ENCODE measurements around the gene NME9. TPM values are rescaled to one million over a fixed set of nuclear protein-coding genes. Genes with fewer than 3 reads are reported as not detected.
A peak's percentile ranks its signal among the peaks of the same experiment; 100 is the strongest.

The NME9 gene
- total RNA-seq, 1 experiment from 2014 or later, result not detected

- TF ChIP-seq SOX15 (CRISPR knock-in tag; IDR thresholded peaks at IDR 0.05), result no peak
Measured at GRCh38 chr3:138282836-138283235, 46.8 kb downstream of the NME9 start (continued).

- no peak for TF ChIP-seq RELA (CRISPR knock-in tag; IDR thresholded peaks at IDR 0.05; ENCODE audit: borderline replicate concordance)
- TF ChIP-seq, protein P1, sequence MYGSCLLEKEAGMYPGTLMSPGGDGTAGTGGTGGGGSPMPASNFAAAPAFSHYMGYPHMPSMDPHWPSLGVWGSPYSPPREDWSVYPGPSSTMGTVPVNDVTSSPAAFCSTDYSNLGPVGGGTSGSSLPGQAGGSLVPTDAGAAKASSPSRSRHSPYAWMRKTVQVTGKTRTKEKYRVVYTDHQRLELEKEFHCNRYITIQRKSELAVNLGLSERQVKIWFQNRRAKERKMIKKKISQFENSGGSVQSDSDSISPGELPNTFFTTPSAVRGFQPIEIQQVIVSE (CRISPR knock-in tag; IDR thresholded peaks at IDR 0.05; ENCODE audit: borderline replicate concordance), result no peak
- TF ChIP-seq EMX1 (CRISPR knock-in tag; IDR thresholded peaks at IDR 0.05), result no peak
- no peaks in the 10 kb centered on the region for H3K9me3 Mint-ChIP-seq
- ATAC-seq, result no peak
Measured at GRCh38 chr3:138281561-138281960, 48.1 kb downstream of the NME9 start.

GRCh38 chr3:138271189-138271794 lies 58.4 kb downstream of the NME9 start:
- peaks cover 41% of the 10 kb centered on the region for H3K36me3 Mint-ChIP-seq
- H3K27ac Mint-ChIP-seq, result 0 out of 2 replicates have a peak overlapping the region, but pooled peaks have one; percentile 15
- H3K4me3 Mint-ChIP-seq, result no peak overlapping the region
- no peak for ATAC-seq
- no peaks in the 10 kb centered on the region for H3K27me3 Mint-ChIP-seq (ENCODE audit: low read depth)
- POLR2A ChIA-PET, result no interaction called here
- TF ChIP-seq ATF1 (CRISPR knock-in tag; IDR thresholded peaks at IDR 0.05) (no peak), NR3C1 (CRISPR knock-in tag; conservative IDR thresholded peaks at IDR 0.05; ENCODE audit: low read depth) (no peak)
- CTCF ChIA-PET, result interaction anchor here (0.8 kb wide), 1 partner anchor 178 kb away, joined by 3 read pairs; no protein-coding TSS in a partner anchor
- H3K4me1 Mint-ChIP-seq, result no peaks in the 10 kb centered on the region
- H3K9me3 Mint-ChIP-seq, result no peaks in the 10 kb centered on the region
- DNase-seq (ENCODE audit: low spot score), result no peak

More at GRCh38 chr3:138281561-138281960, 48.1 kb downstream of the NME9 start:
- Mint-ChIP-seq H3K36me3 (no peaks in the 10 kb centered on the region), H3K4me1 (no peaks in the 10 kb centered on the region), H3K27ac (no peak overlapping the region), H3K27me3 (ENCODE audit: low read depth) (no peaks in the 10 kb centered on the region), H3K4me3 (no peak overlapping the region)
- no peak for DNase-seq (ENCODE audit: low spot score)
- ChIA-PET POLR2A (interaction anchor here (1.1 kb wide), 1 partner anchor 40 kb away, joined by 6 read pairs; no protein-coding TSS in a partner anchor), CTCF (no interaction called here)

- H3K36me3 Mint-ChIP-seq, result peaks cover 35% of the 10 kb centered on the region
- CTCF ChIA-PET, result no interaction called here
- H3K27me3 Mint-ChIP-seq (ENCODE audit: low read depth), result no peaks in the 10 kb centered on the region
- no peak for DNase-seq (ENCODE audit: low spot score)
- no peak overlapping the region for H3K27ac Mint-ChIP-seq
- H3K4me3 Mint-ChIP-seq, result no peak overlapping the region
- TF ChIP-seq, protein P2, sequence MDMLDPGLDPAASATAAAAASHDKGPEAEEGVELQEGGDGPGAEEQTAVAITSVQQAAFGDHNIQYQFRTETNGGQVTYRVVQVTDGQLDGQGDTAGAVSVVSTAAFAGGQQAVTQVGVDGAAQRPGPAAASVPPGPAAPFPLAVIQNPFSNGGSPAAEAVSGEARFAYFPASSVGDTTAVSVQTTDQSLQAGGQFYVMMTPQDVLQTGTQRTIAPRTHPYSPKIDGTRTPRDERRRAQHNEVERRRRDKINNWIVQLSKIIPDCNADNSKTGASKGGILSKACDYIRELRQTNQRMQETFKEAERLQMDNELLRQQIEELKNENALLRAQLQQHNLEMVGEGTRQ (CRISPR knock-in tag; IDR thresholded peaks at IDR 0.05), result no peak
- no peak for TF ChIP-seq ZBTB43 (CRISPR knock-in tag; IDR thresholded peaks at IDR 0.05)
- no peak for TF ChIP-seq HMGA2 (CRISPR knock-in tag; IDR thresholded peaks at IDR 0.05)
- no peaks in the 10 kb centered on the region for H3K4me1 Mint-ChIP-seq
- no peak for ATAC-seq
- H3K9me3 Mint-ChIP-seq, result no peaks in the 10 kb centered on the region
- POLR2A ChIA-PET, result no interaction called here
Measured at GRCh38 chr3:138270245-138270644, 59.4 kb downstream of the NME9 start.

DNA sequence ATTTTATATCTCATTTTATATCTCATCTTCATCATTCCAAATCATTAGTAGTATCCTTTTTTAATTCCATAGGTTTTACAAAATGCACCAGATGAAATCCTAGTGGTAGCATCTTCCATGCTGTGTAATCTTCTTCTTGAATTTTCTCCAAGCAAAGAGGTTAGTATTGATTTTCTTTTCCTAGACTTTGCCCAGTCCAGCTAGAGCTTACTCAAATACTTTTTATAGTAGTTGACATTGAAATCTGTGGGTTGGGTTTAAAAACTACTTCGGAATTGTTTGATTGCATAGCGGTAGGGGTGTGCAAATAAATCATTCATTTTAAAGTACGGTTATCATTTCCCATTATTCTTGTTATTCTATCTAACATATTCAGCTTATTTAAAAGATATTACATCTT lies 62.6 kb downstream of the NME9 start:
- ChIA-PET CTCF (no interaction called here), POLR2A (no interaction called here)
- TF ChIP-seq, protein P3, sequence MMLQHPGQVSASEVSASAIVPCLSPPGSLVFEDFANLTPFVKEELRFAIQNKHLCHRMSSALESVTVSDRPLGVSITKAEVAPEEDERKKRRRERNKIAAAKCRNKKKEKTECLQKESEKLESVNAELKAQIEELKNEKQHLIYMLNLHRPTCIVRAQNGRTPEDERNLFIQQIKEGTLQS (CRISPR knock-in tag; conservative IDR thresholded peaks at IDR 0.05), result no peak
- no peak overlapping the region for H3K4me3 Mint-ChIP-seq
- H3K9me3 Mint-ChIP-seq, result no peaks in the 10 kb centered on the region
- H3K36me3 Mint-ChIP-seq, result peaks cover 14% of the 10 kb centered on the region
- H3K27me3 Mint-ChIP-seq (ENCODE audit: low read depth), result no peaks in the 10 kb centered on the region
- no peaks in the 10 kb centered on the region for H3K4me1 Mint-ChIP-seq
- no peak overlapping the region for H3K27ac Mint-ChIP-seq
- no peak for DNase-seq (ENCODE audit: low spot score)
- no peak for ATAC-seq

GRCh38 chr3:138265745-138266144 lies 63.9 kb downstream of the NME9 start:
- ATAC-seq (no peak), DNase-seq (ENCODE audit: low spot score) (no peak)
- ChIA-PET CTCF (no interaction called here), POLR2A (no interaction called here)
- H3K27ac Mint-ChIP-seq, result no peak overlapping the region
- H3K9me3 Mint-ChIP-seq, result no peaks in the 10 kb centered on the region
- no peaks in the 10 kb centered on the region for H3K4me1 Mint-ChIP-seq
- H3K4me3 Mint-ChIP-seq, result no peak overlapping the region
- peaks cover 7% of the 10 kb centered on the region; the same call in 1 of the 2 replicates for H3K36me3 Mint-ChIP-seq
- H3K27me3 Mint-ChIP-seq (ENCODE audit: low read depth), result no peaks in the 10 kb centered on the region
- no peak for TF ChIP-seq EMX1 (CRISPR knock-in tag; IDR thresholded peaks at IDR 0.05)
- TF ChIP-seq, protein P4, sequence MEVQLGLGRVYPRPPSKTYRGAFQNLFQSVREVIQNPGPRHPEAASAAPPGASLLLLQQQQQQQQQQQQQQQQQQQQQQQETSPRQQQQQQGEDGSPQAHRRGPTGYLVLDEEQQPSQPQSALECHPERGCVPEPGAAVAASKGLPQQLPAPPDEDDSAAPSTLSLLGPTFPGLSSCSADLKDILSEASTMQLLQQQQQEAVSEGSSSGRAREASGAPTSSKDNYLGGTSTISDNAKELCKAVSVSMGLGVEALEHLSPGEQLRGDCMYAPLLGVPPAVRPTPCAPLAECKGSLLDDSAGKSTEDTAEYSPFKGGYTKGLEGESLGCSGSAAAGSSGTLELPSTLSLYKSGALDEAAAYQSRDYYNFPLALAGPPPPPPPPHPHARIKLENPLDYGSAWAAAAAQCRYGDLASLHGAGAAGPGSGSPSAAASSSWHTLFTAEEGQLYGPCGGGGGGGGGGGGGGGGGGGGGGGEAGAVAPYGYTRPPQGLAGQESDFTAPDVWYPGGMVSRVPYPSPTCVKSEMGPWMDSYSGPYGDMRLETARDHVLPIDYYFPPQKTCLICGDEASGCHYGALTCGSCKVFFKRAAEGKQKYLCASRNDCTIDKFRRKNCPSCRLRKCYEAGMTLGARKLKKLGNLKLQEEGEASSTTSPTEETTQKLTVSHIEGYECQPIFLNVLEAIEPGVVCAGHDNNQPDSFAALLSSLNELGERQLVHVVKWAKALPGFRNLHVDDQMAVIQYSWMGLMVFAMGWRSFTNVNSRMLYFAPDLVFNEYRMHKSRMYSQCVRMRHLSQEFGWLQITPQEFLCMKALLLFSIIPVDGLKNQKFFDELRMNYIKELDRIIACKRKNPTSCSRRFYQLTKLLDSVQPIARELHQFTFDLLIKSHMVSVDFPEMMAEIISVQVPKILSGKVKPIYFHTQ (CRISPR knock-in tag; IDR thresholded peaks at IDR 0.05), result no peak
- no peak for TF ChIP-seq TEAD4 (CRISPR knock-in tag; IDR thresholded peaks at IDR 0.05)
- TF ChIP-seq, protein P5, sequence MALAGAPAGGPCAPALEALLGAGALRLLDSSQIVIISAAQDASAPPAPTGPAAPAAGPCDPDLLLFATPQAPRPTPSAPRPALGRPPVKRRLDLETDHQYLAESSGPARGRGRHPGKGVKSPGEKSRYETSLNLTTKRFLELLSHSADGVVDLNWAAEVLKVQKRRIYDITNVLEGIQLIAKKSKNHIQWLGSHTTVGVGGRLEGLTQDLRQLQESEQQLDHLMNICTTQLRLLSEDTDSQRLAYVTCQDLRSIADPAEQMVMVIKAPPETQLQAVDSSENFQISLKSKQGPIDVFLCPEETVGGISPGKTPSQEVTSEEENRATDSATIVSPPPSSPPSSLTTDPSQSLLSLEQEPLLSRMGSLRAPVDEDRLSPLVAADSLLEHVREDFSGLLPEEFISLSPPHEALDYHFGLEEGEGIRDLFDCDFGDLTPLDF (CRISPR knock-in tag; IDR thresholded peaks at IDR 0.05), result no peak
- TF ChIP-seq HMGA2 (CRISPR knock-in tag; IDR thresholded peaks at IDR 0.05), result no peak
- TF ChIP-seq ZNF416 (CRISPR knock-in tag; IDR thresholded peaks at IDR 0.05), result no peak
- no peak for TF ChIP-seq ZNF263 (CRISPR knock-in tag; IDR thresholded peaks at IDR 0.05; ENCODE audit: low read depth)
- TF ChIP-seq GTF2I (CRISPR knock-in tag; conservative IDR thresholded peaks at IDR 0.05), result no peak
